Activated CD8-positive, alpha-beta memory T cell treated with anti-CD3 and anti-CD28 coated beads, Interleukin-2, amount 50 U/mL, for 24 hours (primary cell): ENCODE measurements around the gene KNOP1.
A peak's percentile ranks its signal among the peaks of the same experiment; 100 is the strongest.

ENCODE experiments used
- DNase-seq: peaks from one replicate; pipeline ENCODE4 v3.0.0-alpha.2; 2020; ENCODE audit errors: extremely low read depth

The KNOP1 gene, protein sequence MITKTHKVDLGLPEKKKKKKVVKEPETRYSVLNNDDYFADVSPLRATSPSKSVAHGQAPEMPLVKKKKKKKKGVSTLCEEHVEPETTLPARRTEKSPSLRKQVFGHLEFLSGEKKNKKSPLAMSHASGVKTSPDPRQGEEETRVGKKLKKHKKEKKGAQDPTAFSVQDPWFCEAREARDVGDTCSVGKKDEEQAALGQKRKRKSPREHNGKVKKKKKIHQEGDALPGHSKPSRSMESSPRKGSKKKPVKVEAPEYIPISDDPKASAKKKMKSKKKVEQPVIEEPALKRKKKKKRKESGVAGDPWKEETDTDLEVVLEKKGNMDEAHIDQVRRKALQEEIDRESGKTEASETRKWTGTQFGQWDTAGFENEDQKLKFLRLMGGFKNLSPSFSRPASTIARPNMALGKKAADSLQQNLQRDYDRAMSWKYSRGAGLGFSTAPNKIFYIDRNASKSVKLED

DNA sequence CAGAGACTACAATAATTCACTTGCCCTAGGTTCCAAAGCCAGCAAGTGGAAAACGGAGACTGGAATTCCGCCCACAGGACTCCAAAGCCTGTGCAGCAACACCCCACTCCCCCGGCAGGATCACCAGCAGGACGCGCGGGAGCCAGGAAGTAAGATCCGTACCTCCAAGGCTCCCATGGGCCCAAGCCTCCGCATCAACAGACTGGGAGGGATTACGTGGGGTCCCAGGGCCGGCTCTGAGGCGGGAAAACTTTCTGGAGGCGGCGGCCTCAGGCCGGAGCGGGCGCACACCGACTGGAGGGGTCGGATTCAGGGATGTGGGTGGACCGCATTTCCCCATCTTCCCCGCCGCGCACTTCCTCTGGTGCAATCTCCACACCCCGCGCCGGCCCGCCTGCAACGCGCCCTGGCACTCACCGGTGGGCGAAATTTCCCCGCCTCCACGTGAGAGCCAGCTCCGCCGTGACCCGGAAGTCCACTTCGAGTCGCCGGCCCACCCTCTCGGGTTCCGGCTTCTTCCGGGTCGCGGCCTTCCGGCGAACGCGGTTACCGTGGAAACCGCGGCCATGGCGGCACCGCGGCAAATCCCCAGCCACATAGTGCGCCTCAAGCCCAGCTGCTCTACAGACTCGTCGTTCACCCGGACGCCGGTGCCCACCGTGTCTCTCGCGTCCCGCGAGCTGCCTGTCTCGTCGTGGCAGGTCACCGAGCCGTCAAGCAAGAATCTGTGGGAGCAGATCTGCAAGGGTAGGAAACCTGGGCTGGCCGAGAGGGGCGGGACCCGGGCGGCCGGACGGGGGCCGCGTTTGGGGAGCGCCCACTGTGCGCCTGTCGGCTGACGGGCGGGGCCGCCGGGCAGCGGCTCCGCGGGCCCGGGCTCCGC, at the start of gene KNOP1, which contains the start of gene IQCK:
TSS of gene KNOP1 (minus strand) at position 487 of the 883 bp plus-strand sequence. CDS start 3,192 bp downstream, outside the sequence.
TSS of gene IQCK (plus strand) at position 531 of the 883 bp plus-strand sequence. CDS start at position 567, 36 bp downstream.
- DNase-seq = peak; percentile 78

DNA sequence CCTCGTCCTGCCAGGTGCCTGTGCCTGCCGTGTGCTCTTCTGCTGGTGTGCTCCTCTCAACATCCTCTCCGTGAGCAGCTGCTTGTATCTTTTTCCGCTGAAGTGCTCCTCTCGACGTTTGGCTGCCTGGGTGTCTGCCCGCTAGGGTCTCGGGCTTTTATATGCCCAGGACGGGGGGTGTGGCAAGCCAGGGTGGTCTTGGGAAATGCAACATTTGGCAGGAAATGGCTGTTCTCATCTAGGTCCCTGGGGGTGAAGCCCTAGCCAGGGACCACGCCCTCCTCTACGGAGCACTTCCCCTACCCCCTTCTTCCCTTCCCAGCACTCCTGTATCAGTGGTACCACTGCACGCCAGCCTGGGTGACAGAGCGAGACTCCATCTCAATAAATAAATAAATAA, 49.5 kb upstream of the KNOP1 start:
- no peak for DNase-seq

DNA sequence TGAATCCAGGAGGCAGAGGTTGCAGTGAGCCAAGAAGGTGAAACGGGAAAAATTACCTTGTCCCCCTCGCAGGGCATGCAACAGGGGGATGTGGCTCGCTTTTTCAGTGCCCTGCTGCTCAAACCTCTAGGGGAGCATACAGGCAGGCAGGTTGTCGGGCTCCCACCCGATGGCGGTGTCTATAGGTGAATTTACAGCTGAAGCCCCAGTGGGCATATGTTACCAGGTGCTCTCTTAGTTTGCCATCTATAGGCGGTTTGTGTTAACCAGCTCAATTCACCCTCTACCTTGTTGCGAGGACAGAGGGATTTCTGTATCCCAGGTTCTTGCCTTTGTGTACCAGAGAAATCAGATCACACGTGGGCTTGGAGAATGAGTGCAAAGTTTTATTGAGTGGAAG, 49.0 kb upstream of the KNOP1 start:
- no peak for DNase-seq

DNA sequence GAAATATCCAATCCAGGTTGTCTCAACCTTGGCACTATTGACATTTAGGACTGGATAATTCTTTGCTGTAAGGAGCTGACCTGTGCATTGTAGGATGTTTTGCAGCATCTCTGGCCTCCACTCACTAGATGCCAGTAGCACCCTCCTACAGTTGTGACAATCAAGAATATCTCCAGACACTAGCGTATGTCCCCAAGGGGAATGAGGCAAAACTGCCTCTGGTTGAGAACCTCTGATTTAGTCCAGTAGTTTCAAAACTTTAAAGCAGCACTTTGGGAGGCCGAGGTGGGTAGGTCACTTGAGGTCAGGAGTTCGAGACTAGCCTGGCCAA, 48.5 kb upstream of the KNOP1 start:
- no peak for DNase-seq

DNA sequence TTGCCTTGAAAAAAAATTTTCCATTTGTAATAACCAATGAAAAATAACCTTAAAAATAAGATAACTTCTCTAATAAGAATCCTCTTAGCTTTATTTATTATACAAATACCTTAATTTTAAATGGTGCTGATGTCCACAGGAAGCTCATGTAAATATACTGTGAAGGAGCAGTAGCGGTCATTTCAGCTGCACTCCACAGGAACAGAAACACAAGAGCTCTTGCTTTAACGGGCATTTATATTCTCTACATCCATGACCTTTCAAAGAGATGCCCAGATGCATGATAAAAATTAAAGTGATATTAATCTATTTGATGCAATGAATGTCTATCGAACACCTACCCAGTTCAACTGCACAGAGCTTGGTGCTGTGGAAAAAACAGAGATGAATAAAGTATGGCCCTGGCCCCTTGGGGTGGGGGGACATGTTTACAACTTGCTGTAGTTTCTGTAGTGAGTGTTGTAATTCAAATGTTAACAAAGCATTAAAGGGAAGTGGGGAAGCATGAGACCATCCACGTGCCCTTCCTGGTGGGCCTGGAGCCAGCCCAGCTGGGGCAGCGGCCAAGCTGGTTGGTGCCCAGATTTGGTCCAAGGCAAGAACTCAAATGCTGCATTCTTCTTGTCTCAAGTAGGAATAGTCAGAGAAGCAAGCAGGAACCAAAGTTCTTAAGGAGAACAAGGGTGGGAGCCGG, 48.0 kb upstream of the KNOP1 start:
- DNase-seq = no peak

DNA sequence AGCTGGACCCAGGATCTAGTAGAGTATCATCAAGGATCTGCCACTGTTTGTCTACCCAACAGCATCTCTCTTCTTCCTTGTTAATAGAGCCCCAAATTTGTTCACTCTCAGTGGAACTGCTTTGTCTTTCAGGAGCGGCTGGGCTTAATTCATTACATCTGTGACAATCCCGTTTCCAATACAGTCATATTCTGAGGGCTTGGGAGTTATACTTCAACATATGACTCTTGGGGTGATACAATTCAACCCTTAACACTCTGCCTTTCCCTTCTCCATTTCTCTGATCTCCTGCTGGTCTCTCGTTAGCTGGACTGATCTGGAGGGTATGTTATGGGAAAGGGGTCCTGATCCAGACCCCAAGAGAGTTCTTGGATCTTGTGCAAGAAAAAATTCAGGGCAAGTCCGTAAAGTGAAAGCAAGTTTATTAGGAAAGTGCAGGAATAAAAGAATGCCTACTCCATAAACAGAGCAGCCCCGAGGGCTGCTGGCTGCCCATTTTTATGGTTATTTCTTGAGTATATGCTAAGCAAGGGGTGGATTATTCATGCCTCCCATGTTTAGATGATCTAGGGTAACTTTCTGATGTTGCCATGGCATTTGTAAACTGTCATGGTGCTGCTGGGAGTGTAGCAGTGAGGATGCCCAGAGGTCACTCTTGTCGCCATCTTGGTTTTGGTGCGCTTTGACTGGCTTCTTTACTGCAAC, 42.5 kb upstream of the KNOP1 start:
- DNase-seq = no peak

DNA sequence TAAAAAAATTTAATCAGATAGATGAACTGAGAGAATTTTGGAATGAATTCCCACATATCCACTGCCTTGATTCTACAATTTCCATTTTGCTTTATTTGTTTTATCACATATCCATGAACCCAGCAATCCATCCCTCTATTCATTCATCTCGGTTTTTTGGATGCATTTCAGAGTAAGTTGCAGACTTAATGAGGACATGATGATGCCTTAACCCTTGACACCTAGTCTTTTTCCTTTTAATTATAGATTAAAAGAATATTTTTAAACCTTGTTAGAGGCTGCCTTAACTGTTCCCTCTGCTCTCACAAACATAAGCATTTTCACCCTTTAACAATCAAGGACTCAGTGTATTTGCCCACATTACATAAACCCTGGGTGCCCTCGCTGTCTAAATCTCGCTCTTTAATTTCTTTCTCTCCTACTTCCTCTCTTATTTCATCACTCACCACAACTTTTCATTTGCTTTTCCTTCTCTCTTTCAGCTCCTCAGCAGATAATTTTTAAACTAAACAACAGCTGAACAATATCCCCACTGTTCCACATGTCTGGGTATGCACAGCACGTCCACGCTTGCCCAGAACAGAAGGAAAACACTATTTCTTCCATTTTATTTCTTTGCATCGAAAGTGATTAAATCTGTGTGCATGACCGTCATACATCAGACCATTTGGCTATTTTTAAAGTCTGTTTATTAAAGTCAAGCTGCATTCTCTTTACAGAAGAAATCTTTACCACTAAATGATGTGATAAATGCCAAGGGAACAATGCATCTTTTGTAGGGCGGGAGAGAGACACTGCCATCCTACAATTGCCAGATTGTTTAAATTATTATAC, 40.0 kb upstream of the KNOP1 start:
- no peak for DNase-seq

DNA sequence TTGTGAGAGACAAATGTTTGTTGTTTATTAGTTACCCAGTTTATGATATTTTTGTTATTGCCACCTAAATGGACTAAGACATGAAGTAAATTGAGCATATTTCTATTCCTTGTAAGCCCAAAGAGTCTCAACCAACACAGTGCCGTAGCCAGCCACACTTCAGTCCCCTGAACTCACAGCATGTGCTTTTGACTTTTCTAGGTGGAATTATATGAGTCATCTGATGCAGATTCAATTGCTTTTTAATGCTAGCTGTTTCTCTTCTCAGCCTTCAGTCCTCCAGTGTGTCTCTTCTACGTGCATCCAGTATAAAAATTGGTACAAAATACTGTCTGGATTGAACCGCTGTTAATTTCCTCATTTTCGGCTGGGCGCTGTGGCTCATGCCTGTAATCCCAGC, 39.0 kb upstream of the KNOP1 start:
- no peak for DNase-seq

DNA sequence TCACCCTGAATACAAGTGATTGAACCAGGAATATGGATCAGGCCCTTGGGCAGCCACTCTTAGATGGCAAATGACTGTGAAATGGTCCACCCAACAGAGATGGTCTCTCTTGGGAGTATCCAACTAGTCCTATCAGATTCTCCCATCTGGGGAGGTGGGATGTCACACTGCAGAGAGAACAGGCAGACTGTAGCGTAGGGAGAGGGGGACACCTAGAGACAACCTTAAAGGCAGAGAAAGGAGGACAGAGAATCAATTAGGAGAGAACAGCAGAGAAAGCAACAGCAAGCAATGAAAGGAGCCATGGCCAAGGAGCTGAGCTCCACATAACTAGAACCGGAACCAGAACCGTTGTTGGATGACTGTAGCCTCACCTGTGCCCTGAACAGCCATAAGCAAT, 37.2 kb upstream of the KNOP1 start:
- no peak for DNase-seq

DNA sequence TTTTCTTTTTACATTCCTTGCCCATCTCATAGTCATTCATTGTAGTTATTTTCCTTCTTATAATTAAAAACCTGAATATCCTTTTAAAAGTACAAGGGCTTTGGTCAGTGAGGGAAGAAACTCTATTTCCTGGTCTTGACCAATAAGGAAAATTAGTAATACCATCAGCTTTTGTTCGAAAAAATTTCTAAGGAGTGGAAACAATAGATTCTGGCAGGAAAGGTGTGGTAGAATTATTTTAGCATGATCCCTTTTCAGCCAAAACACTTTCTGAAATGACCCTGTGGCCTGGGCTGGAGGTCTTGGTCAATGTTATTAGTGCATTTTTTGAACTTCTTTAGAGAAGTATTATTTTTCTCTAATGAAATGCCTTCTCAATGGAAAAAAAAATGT, 36.6 kb upstream of the KNOP1 start:
- no peak for DNase-seq

DNA sequence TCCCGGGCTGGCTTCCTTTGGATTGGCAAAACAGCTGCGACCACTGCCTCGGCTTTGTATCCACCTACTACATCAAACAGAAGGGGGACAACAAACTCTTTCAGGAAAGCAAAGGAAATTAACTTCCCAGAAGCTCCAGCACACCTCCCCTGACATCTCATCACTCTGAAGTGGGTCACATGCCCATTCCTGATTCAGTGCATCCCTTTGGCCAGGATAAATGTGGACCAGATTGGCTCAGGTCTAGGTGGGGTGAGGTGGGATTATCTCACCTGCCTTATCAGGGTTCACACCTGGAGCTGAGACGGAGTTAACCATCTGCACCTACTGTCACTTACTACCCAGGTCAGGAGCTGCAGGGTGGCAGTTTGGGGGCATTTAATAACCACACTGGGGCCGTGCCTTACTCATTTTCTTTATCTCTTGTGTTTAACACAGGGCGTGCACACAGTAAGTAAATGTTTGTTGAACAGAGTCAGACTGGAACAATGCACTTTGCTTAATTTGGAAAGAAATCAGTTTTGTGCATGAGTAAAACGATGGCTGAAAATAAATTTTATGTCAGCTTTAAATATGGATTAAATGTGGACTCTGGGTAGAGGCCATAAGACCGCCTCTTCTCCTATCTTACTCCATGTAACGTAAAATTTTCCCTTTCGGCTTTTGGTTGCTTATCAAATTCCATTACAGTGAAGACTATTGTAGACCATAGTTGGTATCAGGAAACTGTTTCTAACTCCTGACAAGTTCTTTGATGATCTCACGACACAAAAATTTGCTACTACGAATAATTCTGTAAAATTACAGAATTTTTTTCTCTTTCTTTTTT, 36.0 kb upstream of the KNOP1 start:
- no peak for DNase-seq

DNA sequence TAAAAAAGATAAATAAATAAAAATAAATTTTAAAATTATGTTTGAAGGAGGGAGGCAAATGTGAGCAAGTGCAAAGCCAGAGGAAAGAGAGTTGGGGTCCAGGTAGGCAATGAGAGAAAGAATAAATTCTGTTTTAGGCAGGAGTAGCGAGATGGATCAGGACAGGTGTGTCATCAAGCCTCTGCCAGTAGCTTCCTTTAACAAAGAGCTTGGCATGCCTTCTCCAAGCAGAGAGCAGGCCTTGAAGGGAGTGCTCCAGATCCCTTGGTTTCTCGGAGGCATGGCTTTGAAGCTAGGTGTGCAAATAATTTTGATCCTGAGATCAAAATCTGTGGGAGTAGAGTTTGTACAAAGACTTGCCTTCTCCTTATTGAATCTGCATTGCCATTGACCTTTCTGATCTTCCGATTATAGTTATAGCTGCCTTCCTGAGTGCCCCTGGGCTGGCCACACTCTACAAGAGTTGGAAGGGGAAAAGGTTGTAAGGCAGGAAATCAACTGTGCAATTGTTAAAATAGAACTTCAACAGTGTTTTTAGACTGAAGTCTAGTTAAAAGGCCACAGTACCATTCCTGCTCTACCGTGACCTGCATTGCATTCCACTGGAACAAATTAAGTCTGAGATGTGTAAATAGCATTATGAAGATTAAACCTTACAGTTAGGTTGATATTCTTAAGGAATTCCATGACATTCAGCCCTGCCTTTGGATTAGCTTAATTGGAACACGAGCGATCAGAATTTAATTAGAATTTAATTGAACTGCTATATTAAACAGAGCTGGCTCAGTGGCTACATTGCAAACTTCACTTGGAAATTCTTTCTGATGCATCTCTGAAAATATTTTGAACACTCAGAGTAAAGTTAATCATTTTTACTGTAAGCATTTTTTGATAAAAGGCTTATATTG, 33.7 kb upstream of the KNOP1 start:
- DNase-seq = no peak

DNA sequence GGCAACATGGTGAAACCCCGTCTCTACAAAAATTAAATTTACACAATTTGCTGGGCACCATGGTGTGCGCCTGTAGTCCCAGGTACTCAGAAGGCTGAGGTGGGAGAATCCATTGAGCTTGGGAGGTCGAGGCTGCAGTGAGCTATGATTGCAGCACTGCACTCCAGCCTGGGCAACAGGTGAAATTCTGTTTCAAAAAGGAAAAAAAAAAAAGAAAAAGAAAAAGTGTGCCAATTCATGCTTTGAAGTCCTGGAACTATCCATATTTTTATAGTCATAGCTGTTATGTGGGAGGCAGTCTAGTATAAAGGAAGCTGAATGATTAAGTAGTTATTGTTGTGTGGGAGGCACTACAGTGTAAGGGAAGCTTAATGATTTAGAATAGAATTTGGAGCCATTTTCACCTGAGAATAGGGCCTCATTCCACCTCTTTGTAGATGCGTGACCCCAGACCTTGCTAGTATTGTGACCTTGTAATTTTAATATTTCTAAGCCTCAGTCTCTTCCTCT, 31.6 kb upstream of the KNOP1 start:
- no peak for DNase-seq

DNA sequence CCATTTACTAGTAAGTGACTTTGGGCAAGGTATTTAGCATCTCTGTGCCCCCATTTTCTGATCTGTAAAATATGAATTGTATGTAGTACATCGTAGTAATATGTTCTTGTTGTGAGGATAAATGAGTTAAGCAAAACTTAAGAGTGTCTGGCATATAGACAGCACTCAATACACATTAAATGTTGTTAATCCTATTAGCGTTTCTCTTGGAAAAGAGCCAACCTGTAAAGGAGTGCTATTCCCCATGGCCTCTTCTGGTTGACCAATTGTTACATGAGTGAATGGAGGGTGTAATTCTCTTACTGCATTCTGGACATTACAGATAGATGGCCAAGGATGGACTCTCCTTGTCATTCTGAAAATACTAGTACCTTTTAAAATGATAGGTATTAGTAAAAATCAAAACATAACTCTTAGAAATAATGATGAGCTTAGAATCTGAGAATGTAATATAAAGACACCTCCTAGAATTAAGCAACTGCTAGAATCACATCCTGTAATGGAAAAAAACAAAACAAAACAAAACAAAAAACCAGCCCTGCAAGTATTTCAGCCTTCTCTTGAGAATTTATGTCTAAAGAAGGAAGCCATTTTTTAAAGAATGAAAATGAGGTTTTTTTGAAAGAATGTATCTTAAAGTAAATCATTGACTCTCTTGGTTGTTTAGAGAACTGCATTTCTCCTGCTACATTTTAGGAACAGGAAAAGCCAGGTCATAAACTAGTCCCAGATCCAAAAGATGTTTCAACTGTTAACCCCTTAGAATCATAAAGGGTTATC, 30.6 kb upstream of the KNOP1 start:
- no peak for DNase-seq

DNA sequence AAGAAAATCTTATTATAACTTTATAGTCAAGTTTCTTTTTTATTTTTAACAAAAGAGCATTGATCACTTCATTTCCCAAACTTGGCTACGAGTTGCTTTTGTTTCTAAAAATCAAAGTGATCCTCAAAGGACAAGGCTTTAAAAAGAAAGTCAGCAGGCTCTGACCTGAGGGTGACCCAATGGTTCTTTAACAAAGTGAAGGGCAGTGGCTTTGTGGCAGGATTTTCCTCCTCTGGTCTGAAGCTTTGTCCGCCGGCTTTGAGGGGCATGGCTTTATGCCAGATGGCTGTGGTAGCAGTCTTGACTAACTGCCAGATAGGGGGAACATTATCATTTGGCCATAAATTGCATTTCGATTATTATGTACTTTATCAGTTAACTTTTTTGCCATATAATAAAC, 28.5 kb upstream of the KNOP1 start:
- DNase-seq = no peak

DNA sequence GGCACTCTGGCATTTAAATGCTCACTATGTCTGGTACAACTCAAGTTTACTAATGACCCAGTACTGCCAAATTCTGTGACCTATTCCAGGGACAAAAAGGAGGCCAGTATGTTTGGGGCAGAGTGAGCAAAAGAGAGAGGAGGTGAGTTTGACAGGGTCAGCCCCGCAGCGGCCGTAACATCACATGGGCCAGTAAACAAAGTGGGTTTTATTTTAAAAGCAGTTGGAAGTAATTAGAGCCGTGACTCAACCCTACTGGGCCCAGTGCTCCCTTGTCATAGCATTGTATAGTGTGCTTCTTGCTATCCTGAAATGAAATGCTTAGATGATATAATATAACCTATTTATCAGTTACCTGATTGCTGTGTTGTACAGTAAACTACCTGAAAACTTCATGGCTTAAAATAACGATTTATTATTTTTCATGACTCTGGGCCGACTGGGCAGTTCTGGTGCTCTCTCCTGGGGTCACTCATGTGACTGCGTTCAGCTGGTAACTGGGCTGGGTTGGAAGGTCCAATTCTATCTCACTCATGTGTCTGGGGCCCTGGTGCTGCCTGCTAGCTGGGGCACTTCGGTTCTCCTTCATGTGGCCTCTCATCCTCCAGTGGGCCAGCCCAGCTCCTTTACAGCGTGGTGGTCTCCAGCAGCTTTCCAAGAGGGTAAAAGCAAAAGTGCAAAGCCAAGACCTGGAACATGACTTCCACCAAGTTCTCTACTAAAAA, 27.4 kb upstream of the KNOP1 start:
- DNase-seq = no peak

DNA sequence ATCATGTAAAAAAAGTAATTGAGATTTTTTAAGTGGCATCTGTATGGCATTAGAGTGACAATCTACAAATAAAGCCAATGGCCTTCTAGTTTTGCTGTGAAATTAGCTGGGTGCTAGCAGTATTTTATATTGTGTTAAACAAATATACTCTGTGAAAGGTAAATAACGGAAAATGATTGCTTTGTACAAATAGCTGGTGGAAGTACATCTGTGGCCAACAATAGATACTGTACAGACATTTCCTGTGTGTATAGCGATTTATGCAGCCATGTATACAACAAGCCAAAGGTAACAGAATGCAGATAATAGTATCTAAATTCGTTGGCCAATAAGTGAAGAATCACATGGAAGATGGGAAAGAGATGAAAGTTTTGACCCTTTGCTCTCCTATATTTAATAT, 26.6 kb upstream of the KNOP1 start:
- DNase-seq = no peak
